NCI-H2107 (cell line): ENCODE measurements around the gene CHAMP1.
A peak's percentile ranks its signal among the peaks of the same experiment; 100 is the strongest.

Experiments used
- DNase-seq: peaks from one replicate; lab custom pipeline; 2025; lab: John Stamatoyannopoulos, UW

The CHAMP1 gene

GRCh38 chr13:114314074-114314912, at the start of gene CHAMP1:
Gene CHAMP1 (plus strand): TSS chr13:114314503. CDS start chr13:114323843, 9,340 bp downstream.
- peak; percentile 82 for DNase-seq

GRCh38 chr13:114264886-114265611, 49.3 kb upstream of the CHAMP1 start:
- no peak for DNase-seq

DNA sequence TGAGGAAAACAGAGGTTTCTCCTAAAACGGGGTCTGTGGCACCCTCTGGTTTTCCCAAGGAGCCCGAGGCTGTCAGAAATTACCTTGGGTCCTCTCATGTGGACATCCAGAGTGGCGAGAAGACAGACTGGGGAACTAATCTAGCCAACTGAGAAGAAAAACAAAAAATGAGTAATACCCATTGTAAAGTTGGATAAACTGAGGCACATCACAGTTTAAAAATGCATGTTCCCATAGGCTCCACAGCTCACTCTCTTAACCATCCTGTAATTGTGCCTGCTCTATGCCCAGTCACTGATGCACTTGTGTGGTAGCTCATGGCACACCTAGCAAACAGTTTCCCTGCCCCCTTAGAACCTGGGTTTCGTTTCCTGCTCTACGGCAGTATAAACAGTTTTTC, 48.1 kb upstream of the CHAMP1 start:
- no peak for DNase-seq

DNA sequence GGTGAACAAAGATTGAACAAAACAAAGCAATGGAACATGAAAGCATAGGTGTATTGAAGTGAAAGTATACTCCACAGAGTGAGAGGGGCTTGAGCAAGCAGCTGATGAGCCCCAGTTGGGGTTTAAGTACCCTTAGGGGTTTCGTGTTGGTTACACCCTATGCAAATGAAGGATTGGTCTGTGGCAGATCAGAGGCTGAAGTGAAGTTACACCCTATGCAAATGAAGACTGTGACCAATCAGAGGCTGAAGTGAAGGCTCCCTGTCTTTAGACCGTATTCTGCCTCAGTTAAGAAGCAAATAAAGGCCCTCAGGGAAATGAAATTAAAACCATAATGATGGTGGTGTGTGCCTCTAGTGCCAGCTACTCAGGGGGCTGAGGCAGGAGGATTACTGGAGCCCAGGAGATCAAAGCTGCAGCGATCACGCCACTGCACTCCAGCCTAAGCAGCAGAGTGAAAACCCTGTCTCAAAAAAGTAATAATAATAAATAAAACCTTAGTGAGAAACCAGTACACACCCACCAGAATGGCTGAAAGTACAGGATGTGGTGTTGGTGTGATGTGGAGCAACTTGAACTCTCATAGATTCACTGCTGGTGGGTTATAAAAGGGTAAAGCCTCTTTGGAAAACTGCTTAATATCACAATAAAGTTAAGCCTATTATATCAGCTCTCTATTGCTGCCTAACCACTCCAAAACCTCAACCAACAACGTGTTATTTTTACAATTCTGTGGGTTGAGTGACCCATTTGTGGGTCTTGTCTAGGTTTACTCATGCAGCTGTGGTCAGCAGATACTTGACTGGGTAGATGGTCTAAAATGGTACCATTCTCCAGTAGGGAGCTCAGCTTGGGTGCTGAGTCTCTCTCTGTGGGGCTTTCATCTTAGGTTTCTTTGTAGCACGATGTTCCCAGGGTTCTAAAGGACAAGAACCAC, 45.7 kb upstream of the CHAMP1 start:
- no peak for DNase-seq

- no peak for DNase-seq
Measured at GRCh38 chr13:114269281-114269770, 45.0 kb upstream of the CHAMP1 start.

DNA sequence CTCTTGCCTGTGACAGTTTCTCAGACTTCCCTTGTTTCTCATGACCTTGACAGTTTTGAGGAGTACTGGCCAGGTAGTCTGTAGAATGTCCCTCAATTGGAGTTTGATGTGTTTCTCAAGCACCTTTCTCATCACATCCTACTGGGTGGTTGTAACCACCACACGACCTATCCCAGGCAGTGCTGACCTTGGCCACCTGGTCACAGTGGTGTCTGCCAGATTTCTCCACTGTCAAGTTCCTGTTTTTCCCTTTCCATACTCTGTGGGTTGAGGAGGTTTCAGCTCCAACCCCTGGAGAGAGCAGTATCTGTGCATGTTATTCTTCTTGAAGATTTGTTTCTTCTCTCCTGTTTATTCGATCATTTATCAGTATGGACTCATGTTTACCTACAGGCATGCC, 41.3 kb upstream of the CHAMP1 start:
- DNase-seq = no peak

DNA sequence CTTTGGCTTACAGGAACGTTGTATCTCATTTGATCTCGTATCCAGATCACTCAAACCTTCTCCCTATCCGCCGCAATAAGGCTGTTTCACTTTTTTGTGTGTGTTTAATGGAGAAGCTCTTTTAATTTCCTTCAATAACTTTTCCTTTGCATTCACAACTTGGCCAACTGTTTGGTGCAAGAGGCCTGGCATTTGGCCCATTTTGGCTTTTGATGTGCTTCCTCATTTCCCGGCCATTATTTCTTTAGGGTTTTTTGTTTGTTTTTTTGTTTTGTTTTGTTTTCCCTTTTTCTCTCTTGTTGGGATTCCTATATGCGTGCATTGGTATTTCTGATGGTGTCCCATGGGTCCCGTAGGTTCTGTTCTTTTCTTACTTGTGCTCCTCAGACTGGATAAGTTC, 39.0 kb upstream of the CHAMP1 start:
- no peak for DNase-seq

DNA sequence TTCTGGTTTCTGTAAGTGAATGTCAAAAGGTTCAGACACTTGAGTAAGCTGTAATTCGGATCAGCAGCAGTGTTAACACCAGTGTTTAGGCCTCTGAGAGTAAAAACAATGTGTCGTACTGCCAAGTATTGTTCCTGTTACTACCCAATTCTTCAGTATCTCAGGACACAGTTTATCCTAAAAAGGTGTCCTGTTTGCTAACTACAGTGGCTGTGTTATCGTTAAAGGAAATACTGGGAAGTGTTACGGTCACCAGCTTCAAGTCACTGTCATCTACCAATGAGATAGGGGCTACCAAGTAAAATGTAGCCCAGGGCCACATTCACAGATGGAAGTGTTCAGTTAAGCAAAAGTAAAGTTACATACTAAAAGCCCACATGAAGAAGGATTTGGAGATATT, 35.2 kb upstream of the CHAMP1 start:
- no peak for DNase-seq

DNA sequence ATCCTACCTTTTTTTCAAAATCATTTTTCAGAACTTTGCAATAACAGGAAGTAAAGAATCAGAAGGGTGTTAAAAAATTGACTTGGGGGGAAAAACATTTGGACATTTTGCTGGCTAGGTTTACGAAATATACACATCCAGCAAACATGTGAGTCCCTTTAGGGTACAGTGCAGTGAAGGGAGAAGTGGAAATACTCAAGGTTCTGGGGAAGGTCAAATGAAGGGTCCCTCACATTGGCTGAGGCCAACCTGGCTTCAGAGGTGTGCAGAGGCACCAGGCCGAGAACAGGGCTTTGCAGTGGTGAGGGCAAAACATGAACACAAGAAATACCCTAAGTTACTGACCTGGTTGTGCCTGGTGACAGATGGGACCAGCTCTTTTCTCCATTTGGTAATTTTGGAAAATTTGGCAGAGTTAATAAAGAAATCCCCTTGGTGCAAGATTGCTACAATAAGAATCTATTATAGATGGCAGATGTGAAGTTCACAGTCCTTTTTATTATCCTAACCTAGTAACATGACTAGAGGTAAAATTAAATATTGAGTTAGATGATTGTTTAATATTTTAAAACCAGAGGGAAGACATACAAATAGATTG, 34.4 kb upstream of the CHAMP1 start:
- no peak for DNase-seq

DNA sequence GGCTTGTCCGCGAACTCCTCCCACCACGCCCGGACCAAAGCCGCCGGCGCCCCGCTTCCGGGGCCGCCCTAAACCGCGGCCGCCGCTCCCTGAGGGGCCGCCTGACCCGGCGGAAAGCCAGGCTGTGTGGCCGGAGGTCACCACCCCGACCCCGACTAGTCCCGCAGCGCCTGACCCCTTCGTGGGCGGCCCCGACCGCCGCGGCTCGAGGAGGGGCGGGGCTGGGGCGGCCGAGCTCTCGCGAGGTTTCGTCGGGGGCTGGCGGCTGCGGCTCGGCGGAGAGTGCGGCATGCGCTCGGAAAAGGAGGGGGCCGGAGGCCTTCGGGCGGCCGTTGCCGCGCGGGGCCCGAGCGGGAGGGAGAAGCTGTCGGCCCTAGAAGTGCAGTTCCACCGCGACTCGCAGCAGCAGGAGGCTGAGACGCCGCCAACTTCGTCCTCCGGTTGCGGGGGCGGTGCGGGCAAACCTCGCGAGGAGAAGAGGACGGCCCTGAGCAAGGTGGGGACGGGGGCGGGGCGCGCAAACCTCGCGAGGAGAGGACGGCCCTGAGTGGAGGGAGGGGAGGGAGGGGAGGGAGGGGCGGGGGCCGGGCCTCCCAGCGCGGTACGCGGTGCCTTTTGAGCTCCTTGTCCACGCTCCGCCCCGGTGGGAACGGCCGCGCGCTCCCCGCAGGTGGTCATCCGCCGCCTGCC, 32.8 kb upstream of the CHAMP1 start, which contains the start of gene UPF3A:
Gene UPF3A (plus strand): TSS at position 251 of the 690 bp plus-strand sequence. CDS start 39 bp downstream, at position 290.
- peak; percentile 48 for DNase-seq

DNA sequence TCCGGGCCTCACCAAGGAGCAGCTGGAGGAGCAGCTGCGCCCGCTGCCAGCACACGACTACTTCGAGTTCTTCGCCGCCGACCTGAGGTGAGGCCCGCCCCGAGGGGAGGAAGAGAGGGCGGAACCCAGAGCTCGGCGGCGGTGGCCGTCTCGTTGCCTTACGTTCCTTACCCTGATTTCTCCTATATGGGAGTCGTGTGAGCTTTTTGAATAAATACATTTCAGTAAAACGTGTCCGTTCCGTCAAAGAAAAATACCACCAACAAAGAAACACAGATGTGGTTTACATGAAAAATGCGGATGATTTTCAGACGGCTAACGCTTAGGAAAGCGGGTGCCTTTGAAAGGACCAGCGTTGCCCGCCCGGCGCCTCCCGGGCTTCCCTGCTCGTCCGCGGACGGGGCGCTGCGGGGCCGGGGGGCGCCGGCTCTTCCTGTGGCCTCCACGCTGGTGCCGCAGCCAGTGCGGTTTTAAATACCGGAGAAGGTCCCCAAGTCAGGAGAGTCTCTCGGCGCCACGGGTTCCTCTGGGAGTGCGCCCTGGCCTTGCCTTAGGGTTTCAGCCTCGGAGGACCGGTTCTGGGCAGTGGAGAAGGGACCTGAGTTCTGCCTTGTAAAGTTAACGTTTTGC, 32.1 kb upstream of the CHAMP1 start:
- DNase-seq = no peak

- no peak for DNase-seq
Measured at GRCh38 chr13:114283576-114283975, 30.7 kb upstream of the CHAMP1 start.

DNA sequence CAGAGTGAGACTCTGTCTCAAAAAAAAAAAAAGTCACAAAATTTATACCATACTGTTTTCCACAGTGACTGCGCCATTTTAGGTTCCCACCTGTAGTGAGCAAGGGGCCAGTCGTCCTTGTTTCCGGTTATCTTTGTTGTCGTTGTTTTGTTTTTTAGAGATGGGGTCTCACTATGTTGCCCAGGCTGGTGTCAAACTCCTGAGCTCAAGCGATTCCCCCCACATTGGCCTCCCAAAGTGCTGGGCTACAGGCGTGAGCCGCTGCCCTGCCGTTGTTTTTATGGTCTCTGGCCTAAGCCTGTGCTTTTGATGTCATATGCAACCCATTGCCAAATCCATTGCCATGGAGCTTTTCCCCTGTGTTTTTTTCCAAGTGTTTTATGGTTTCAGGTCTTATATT, 29.6 kb upstream of the CHAMP1 start:
- no peak for DNase-seq

- DNase-seq = no peak
Measured at GRCh38 chr13:114285166-114285808, 29.0 kb upstream of the CHAMP1 start.

DNA sequence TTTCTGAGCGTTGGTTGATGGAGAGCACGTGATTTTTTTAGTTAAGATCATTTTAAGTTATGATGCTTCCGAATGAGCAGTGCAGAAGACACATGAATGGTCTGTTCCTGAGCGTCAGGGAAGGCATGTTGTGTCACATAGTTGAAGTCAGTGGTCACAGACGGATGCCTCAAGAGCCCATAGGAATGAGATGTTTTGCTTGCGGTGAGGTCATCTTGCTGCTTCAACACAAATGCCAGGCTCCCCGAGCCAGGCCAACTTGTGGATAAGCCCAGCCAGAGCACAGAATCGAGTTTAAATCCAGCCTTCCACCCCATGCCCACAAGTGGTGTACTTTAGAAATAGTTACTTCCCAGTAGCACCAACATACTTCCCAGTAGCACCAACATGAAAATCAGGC, 27.5 kb upstream of the CHAMP1 start:
- DNase-seq = no peak

DNA sequence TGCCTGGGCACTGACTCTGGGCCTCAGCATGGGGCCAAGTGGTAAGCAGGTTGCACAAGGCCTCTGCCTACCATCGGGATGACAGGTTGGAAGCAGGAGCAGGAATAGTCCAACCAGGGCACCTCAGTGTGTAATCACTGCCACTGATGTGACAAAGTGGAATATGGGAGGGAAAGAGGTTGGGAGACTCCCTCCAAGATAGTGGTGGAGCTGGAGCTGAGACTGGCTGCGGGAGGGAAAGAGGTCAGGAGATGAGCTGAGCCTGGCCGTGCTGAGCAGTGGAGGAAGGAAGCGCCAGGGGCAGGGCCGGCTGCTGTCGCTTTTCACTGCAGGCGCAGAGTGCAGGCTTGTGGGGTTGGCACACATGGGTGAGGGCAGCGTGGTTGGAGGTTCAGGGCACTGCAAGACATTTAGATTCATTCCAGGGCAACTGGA, 26.1 kb upstream of the CHAMP1 start:
- no peak for DNase-seq

DNA sequence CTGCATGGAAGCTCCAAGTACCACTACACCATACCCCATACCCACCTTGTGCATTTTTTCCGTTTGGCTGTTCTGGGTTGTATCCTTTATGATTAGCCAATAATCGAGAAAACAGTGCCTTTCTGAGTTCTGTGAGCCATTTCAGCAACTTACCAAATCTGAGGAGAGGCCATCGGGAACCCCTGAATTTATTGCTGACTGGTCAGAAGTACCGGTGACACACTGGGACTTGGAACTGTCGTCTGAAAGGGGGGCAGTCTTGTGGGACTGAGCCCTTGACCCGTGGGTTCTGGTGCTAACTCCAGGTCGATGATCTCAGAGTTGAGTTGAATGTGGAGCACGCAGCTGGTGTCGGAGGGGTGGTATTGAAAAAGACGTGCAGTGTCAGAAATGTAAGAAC, 17.9 kb upstream of the CHAMP1 start:
- DNase-seq = no peak

DNA sequence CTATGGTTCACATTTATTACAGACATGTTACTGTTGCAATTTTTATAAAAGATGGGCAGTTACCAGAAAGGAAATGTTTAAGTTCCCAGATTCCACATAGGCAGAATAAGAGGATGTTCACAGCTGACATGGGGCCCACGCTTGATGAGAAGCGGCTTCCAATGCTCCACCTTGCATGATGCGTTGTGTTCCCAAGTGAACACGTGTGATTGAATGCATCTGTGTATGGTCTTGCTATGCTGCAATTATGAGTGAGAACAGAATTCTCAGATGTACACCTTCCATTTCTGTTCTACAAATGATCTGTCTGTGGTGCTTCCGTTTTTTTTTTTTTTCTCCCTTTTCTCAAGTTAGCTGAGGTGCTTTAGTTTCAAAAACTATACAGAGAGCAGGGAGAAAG, 17.4 kb upstream of the CHAMP1 start:
- DNase-seq = no peak

DNA sequence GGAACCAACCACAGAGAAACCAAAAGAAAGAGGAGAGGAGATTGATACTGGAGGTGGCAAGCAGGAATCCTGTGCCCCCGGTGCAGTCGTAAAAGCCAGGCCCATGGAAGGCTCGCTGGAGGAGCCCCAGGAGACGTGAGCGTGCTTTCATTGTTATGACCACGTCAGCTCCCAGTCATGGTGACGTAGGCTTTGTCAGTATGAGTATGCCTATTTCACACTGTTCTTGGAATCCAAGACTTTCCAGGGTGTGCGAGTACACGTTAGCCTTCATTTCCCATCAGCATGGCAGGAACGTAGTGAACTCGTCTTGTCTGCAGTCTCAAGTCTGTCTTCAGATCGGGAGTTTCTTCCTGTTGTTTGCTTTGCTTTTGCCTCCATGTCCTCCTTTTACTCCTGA, 15.4 kb upstream of the CHAMP1 start:
- DNase-seq = no peak
